Neural cell (in vitro differentiated cells): Measurements from ENCODE around the gene PIBF1. TPM values are rescaled to one million over a fixed set of nuclear protein-coding genes. Genes with fewer than 3 reads are reported as not detected.

Experiments used
- H2AFZ ChIP-seq: fragments of 200-600, 300-800 bp; sonication (generic), shearing (Covaris generic); 2 replicates; pipeline ENCODE4 v1.6.0; 2014; ENCODE audit warnings: low read depth, mild to moderate bottlenecking, antibody characterized with exemption, low read length, moderate library complexity
- H3F3A ChIP-seq: fragments of 200-600 bp; shearing (Covaris generic); 2 replicates; pipeline ENCODE4 v1.6.1; 2016; ENCODE audit warnings: mild to moderate bottlenecking, moderate library complexity, mixed read lengths, antibody characterized with exemption, low read length; ENCODE audit not compliant: insufficient read depth, poor library complexity, severe bottlenecking
- H3K27ac ChIP-seq: fragments of 200-600, 300-800 bp; sonication (generic), shearing (Covaris generic); 2 replicates; pipeline ENCODE4 v1.5.1; 2014; ENCODE audit warnings: mild to moderate bottlenecking, low read length, moderate library complexity
- H3K27me3 ChIP-seq: fragments of 300-800, 200-600 bp; sonication (generic), shearing (Covaris generic); 2 replicates; pipeline ENCODE4 v1.6.0; 2014; ENCODE audit warnings: mild to moderate bottlenecking, low read depth, low read length, moderate library complexity; ENCODE audit not compliant: insufficient read depth
- H3K36me3 ChIP-seq: fragments of 300-800, 200-600 bp; sonication (generic), shearing (Covaris generic); 2 replicates; pipeline ENCODE4 v1.5.1; 2014; ENCODE audit warnings: mild to moderate bottlenecking, antibody characterized with exemption, low read length, moderate library complexity; ENCODE audit not compliant: insufficient read depth
- H3K4me2 ChIP-seq: fragments of 300-800, 200-600 bp; sonication (generic), shearing (Covaris generic); 2 replicates; pipeline ENCODE4 v1.6.0; 2014; ENCODE audit warnings: mild to moderate bottlenecking, low read length
- H3K4me3 ChIP-seq: fragments of 300-800, 200-600 bp; sonication (generic), shearing (Covaris generic); 2 replicates; pipeline ENCODE4 v1.5.1; 2014; ENCODE audit warnings: mild to moderate bottlenecking, low read length, moderate library complexity
- H3K79me2 ChIP-seq: fragments of 200-600 bp; shearing (Covaris generic); replicated peaks from 2 replicates; pipeline ENCODE4 v1.6.0; 2014; ENCODE audit warnings: mild to moderate bottlenecking, low read length, moderate library complexity; ENCODE audit not compliant: insufficient read depth
- H3K9ac ChIP-seq: fragments of 300-800, 200-600 bp; sonication (generic), shearing (Covaris generic); 2 replicates; pipeline ENCODE4 v1.6.1; 2016; ENCODE audit warnings: mild to moderate bottlenecking, low read length, mixed read lengths
- H3K9me2 ChIP-seq: fragments of 200-600 bp; shearing (Covaris generic); 2 replicates; pipeline ENCODE4 v1.6.1; 2016; ENCODE audit warnings: mild to moderate bottlenecking, low read length, mixed read lengths; ENCODE audit not compliant: insufficient read depth
- H3K9me3 ChIP-seq: fragments of 200-600, 300-800 bp; sonication (generic), shearing (Covaris generic); 2 replicates; pipeline ENCODE4 v1.6.1; 2016; ENCODE audit warnings: mild to moderate bottlenecking, mixed run types, low read length, moderate library complexity, mixed read lengths
- H4K20me1 ChIP-seq: fragments of 200-600 bp; shearing (Covaris generic); 2 replicates; pipeline ENCODE4 v1.6.1; 2016; ENCODE audit warnings: mild to moderate bottlenecking, mixed run types; ENCODE audit not compliant: insufficient read depth
- EP300 ChIP-seq: fragments of 450-650 bp; conservative IDR thresholded peaks from 2 replicates; pipeline ENCODE4 v1.6.1; 2014; ENCODE audit warnings: antibody characterized with exemption, mild to moderate bottlenecking, moderate library complexity; ENCODE audit not compliant: poor library complexity, severe bottlenecking
- EZH2 ChIP-seq: fragments of 200-600, 300-800 bp; shearing (Covaris generic), sonication (generic); IDR thresholded peaks from 2 replicates; pipeline ENCODE4 v1.6.1; 2014; ENCODE audit warnings: antibody characterized with exemption, low read length, borderline replicate concordance, mild to moderate bottlenecking; ENCODE audit not compliant: insufficient read depth, poor library complexity, severe bottlenecking
- MXI1 ChIP-seq: fragments of 450-650 bp; conservative IDR thresholded peaks from 2 replicates; pipeline ENCODE4 v1.6.1; 2014; ENCODE audit warnings: antibody characterized with exemption, mild to moderate bottlenecking; ENCODE audit not compliant: poor library complexity, severe bottlenecking
- POLR2AphosphoS5 ChIP-seq: IDR thresholded peaks from 2 replicates; pipeline ENCODE4 v1.6.1; 2012
- RAD21 ChIP-seq: fragments of 450-650 bp; conservative IDR thresholded peaks from 2 replicates; pipeline ENCODE4 v1.6.1; 2014; ENCODE audit warnings: antibody characterized with exemption, mild to moderate bottlenecking, moderate library complexity
- SMC3 ChIP-seq: fragments of 450-650 bp; conservative IDR thresholded peaks from 2 replicates; pipeline ENCODE4 v1.6.1; 2014; ENCODE audit warnings: antibody characterized with exemption, mild to moderate bottlenecking, moderate library complexity; ENCODE audit not compliant: poor library complexity
- TAF1 ChIP-seq: IDR thresholded peaks from 2 replicates; pipeline ENCODE4 v1.6.1; 2012; ENCODE audit warnings: low read depth
- polyA plus RNA-seq: library from polyadenylated mRNA; depleted of rRNA; stranded (reverse); fragments of >200 nt; gene quantifications from 2 replicates; pipeline ENCODE4 v1.2.3, GENCODE V29; 2014
- TF ChIP-seq, protein P1 (sequence below): fragments of 450-650 bp; IDR thresholded peaks from 2 replicates; pipeline ENCODE4 v1.5.1; 2014; ENCODE audit warnings: antibody characterized with exemption, mild to moderate bottlenecking, moderate library complexity; ENCODE audit not compliant: poor library complexity, severe bottlenecking
- TF ChIP-seq, protein P2 (sequence below): IDR thresholded peaks from 2 replicates; pipeline ENCODE4 v1.6.1; 2012; ENCODE audit warnings: borderline replicate concordance

PIBF1 gene
- polyA plus RNA-seq, 1 donor from 2014 or later: 42.4 TPM

DNA sequence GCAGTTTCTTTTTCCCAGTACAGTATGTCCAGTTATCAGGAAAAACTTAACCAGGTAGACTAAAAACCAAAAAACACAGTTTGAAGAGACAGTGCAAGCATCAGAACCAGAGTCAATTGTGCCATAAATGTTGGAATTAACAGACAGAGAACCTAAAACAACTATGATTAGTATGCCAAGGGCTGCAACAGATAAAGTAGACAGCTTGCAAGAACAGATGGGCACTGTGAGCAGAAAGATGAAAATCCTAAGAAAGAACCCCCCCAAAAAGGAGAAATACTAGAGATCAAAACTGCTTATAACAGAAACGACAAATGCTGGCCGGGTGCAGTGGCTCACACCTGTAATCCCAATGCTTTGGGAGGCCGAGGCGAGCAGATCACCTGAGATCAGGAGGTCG lies 229.8 kb downstream of the PIBF1 start:
- no peak overlapping the region for H3K4me3 ChIP-seq
- TF ChIP-seq MXI1 (no peak), POLR2AphosphoS5 (no peak), TAF1 (no peak), RAD21 (no peak), SMC3 (no peak), EZH2 (no peak), EP300 (no peak)
- TF ChIP-seq, protein P1, sequence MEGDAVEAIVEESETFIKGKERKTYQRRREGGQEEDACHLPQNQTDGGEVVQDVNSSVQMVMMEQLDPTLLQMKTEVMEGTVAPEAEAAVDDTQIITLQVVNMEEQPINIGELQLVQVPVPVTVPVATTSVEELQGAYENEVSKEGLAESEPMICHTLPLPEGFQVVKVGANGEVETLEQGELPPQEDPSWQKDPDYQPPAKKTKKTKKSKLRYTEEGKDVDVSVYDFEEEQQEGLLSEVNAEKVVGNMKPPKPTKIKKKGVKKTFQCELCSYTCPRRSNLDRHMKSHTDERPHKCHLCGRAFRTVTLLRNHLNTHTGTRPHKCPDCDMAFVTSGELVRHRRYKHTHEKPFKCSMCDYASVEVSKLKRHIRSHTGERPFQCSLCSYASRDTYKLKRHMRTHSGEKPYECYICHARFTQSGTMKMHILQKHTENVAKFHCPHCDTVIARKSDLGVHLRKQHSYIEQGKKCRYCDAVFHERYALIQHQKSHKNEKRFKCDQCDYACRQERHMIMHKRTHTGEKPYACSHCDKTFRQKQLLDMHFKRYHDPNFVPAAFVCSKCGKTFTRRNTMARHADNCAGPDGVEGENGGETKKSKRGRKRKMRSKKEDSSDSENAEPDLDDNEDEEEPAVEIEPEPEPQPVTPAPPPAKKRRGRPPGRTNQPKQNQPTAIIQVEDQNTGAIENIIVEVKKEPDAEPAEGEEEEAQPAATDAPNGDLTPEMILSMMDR: no peak
- TF ChIP-seq, protein P2, sequence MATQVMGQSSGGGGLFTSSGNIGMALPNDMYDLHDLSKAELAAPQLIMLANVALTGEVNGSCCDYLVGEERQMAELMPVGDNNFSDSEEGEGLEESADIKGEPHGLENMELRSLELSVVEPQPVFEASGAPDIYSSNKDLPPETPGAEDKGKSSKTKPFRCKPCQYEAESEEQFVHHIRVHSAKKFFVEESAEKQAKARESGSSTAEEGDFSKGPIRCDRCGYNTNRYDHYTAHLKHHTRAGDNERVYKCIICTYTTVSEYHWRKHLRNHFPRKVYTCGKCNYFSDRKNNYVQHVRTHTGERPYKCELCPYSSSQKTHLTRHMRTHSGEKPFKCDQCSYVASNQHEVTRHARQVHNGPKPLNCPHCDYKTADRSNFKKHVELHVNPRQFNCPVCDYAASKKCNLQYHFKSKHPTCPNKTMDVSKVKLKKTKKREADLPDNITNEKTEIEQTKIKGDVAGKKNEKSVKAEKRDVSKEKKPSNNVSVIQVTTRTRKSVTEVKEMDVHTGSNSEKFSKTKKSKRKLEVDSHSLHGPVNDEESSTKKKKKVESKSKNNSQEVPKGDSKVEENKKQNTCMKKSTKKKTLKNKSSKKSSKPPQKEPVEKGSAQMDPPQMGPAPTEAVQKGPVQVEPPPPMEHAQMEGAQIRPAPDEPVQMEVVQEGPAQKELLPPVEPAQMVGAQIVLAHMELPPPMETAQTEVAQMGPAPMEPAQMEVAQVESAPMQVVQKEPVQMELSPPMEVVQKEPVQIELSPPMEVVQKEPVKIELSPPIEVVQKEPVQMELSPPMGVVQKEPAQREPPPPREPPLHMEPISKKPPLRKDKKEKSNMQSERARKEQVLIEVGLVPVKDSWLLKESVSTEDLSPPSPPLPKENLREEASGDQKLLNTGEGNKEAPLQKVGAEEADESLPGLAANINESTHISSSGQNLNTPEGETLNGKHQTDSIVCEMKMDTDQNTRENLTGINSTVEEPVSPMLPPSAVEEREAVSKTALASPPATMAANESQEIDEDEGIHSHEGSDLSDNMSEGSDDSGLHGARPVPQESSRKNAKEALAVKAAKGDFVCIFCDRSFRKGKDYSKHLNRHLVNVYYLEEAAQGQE: no peak
- H3K9ac ChIP-seq: no peak overlapping the region
- no peaks in the 10 kb centered on the region for H3K27me3 ChIP-seq
- no peak overlapping the region for H3K27ac ChIP-seq
- H2AFZ ChIP-seq: no peak overlapping the region
- H3K79me2 ChIP-seq: no peaks in the 10 kb centered on the region
- no peaks in the 10 kb centered on the region for H4K20me1 ChIP-seq
- no peaks in the 10 kb centered on the region for H3K9me3 ChIP-seq
- no peaks in the 10 kb centered on the region for H3K9me2 ChIP-seq
- no peak overlapping the region for H3K4me2 ChIP-seq
- no peaks in the 10 kb centered on the region for H3F3A ChIP-seq
- no peaks in the 10 kb centered on the region for H3K36me3 ChIP-seq

GRCh38 chr13:73015805-73016204 lies 233.9 kb downstream of the PIBF1 start:
- H3K9me2 ChIP-seq: no peaks in the 10 kb centered on the region
- H3K9ac ChIP-seq: no peak overlapping the region
- H3K4me3 ChIP-seq: no peak overlapping the region
- H3K4me2 ChIP-seq: no peak overlapping the region
- no peaks in the 10 kb centered on the region for H3K27me3 ChIP-seq
- no peak for TF ChIP-seq POLR2AphosphoS5
- TF ChIP-seq EZH2: no peak
- no peak for TF ChIP-seq MXI1
- TF ChIP-seq RAD21: no peak
- no peak for TF ChIP-seq TAF1
- no peak for TF ChIP-seq EP300
- no peak for TF ChIP-seq SMC3
- TF ChIP-seq, protein P2: no peak
- TF ChIP-seq, protein P1: no peak
- H3K9me3 ChIP-seq: no peaks in the 10 kb centered on the region
- no peaks in the 10 kb centered on the region for H3F3A ChIP-seq
- no peaks in the 10 kb centered on the region for H3K79me2 ChIP-seq
- H4K20me1 ChIP-seq: no peaks in the 10 kb centered on the region
- no peak overlapping the region for H3K27ac ChIP-seq
- H2AFZ ChIP-seq: no peak overlapping the region
- H3K36me3 ChIP-seq: no peaks in the 10 kb centered on the region
